B cell (primary cell): ENCODE data around the gene NAV2. TPM values are rescaled to one million over a fixed set of nuclear protein-coding genes. Genes with fewer than 3 reads are reported as not detected.

Experiments
- ATAC-seq: fragments of 200-7000 bp; cut with Tn5 transposase; one replicate; pipeline ENCODE4 v1.10.0; 2021; ENCODE audit warnings: low read depth, mild to moderate bottlenecking, moderate number of reproducible peaks, moderate library complexity
- CTCF ChIA-PET: fragments of 350-600 bp; sonication (Branson Sonifier 250); formaldehyde crosslinking; loops from one replicate; lab custom pipeline; 2021; ENCODE audit warnings: antibody characterized with exemption, inconsistent platforms; lab: Charles Lee
- POLR2A ChIA-PET: fragments of 350-600 bp; sonication (Branson Sonifier 250); formaldehyde crosslinking; loops from one replicate; lab custom pipeline; 2021; ENCODE audit warnings: antibody characterized with exemption; lab: Charles Lee
- DNase-seq: peaks from one replicate; pipeline ENCODE4 v3.0.0; 2013
- H2AFZ ChIP-seq: 2 replicates; pipeline ENCODE4 v1.6.1; 2012; ENCODE audit warnings: mild to moderate bottlenecking, low read depth, low read length; ENCODE audit not compliant: insufficient read depth, poor library complexity, severe bottlenecking
- H3K27ac ChIP-seq, 2 donors: 1 replicate in 1 of 2; 2 replicates in 1 of 2; pipeline ENCODE4 v1.5.1; 2012 to 2013; ENCODE audit warnings: low read length in 2 of 2, mild to moderate bottlenecking in 2 of 2, moderate library complexity in 1 of 2
- H3K27me3 ChIP-seq, 4 experiments: fragments of 200-600 bp in 1 of 4; sonication (generic) in 1 of 4; replicated peaks in 1 of 4; 1 replicate in 2 of 4; 2 replicates in 2 of 4; pipeline versions ENCODE4 v1.6.1 to v1.7.0; 2013 to 2016; ENCODE audit warnings: low read length in 3 of 4, mild to moderate bottlenecking in 2 of 4, mixed read lengths in 1 of 4, moderate library complexity in 1 of 4; ENCODE audit not compliant: insufficient read depth in 4 of 4, control insufficient read depth in 3 of 4; ENCODE audit errors: control extremely low read depth in 1 of 4
- H3K36me3 ChIP-seq, 2 experiments: replicated peaks in 1 of 2; 1 replicate in 1 of 2; 2 replicates in 1 of 2; pipeline versions ENCODE4 v1.6.1 to v1.7.1; 2013; ENCODE audit warnings: low read length in 1 of 2; ENCODE audit not compliant: insufficient read depth in 2 of 2, control insufficient read depth in 1 of 2; ENCODE audit errors: control extremely low read depth in 1 of 2, extremely low read depth in 1 of 2
- H3K4me1 ChIP-seq, 2 donors: fragments of 200-600 bp in 1 of 2; sonication (generic) in 1 of 2; 1 replicate in 1 of 2; 2 replicates in 1 of 2; pipeline versions ENCODE4 v1.5.1 to v1.6.1; 2013 to 2017; ENCODE audit warnings: low read length in 2 of 2; ENCODE audit not compliant: control insufficient read depth in 2 of 2, insufficient read depth in 2 of 2
- H3K4me2 ChIP-seq: replicated peaks from 2 replicates; pipeline ENCODE3; 2012; ENCODE audit warnings: mild to moderate bottlenecking, low read depth, low read length; ENCODE audit not compliant: poor library complexity, severe bottlenecking
- H3K4me3 ChIP-seq, 5 experiments: fragments of 200-600 bp in 1 of 5; sonication (generic) in 1 of 5; 1 replicate in 3 of 5; 2 replicates in 2 of 5; pipeline versions ENCODE4 v1.5.1 to v1.7.0; 2011 to 2016; ENCODE audit warnings: low read length in 4 of 5, mild to moderate bottlenecking in 4 of 5, low read depth in 2 of 5, control low read depth in 1 of 5, moderate library complexity in 1 of 5; ENCODE audit not compliant: insufficient read depth in 1 of 5; ENCODE audit errors: control extremely low read depth in 1 of 5, extremely low read depth in 1 of 5
- H3K79me2 ChIP-seq: fragments of 200-600 bp; sonication (generic); one replicate; pipeline ENCODE4 v1.6.0; 2016; ENCODE audit warnings: low read length; ENCODE audit not compliant: control insufficient read depth, insufficient read depth
- H3K9ac ChIP-seq: fragments of 200-600 bp; sonication (generic); 2 replicates; pipeline ENCODE4 v1.6.1; 2017; ENCODE audit warnings: mild to moderate bottlenecking, low read length, moderate library complexity
- H3K9me3 ChIP-seq, 3 donors: one replicate each; pipeline versions ENCODE4 v1.6.1 to v1.7.1; 2013; ENCODE audit warnings: low read length in 2 of 3; ENCODE audit not compliant: control insufficient read depth in 2 of 3, insufficient read depth in 1 of 3; ENCODE audit errors: control extremely low read depth in 1 of 3
- H4K20me1 ChIP-seq: 2 replicates; pipeline ENCODE4 v1.6.0; 2012; ENCODE audit warnings: mild to moderate bottlenecking, low read length; ENCODE audit not compliant: insufficient read depth, control insufficient read depth, poor library complexity, severe bottlenecking
- H3K27ac Mint-ChIP-seq: one replicate; pipeline ENCODE4 v1.8.0; 2021; ENCODE audit warnings: mixed read lengths
- H3K27me3 Mint-ChIP-seq: one replicate; pipeline ENCODE4 v1.8.0; 2021; ENCODE audit warnings: mixed read lengths
- H3K4me1 Mint-ChIP-seq: one replicate; pipeline ENCODE4 v1.8.0; 2021; ENCODE audit warnings: mixed read lengths
- H3K4me3 Mint-ChIP-seq: one replicate; pipeline ENCODE4 v1.8.0; 2021; ENCODE audit warnings: mixed read lengths
- H3K9me3 Mint-ChIP-seq: one replicate; pipeline ENCODE4 v1.8.0; 2022; ENCODE audit warnings: mixed read lengths; ENCODE audit not compliant: insufficient read depth
- EZH2 ChIP-seq: IDR thresholded peaks from 2 replicates; pipeline ENCODE4 v1.6.1; 2012; ENCODE audit warnings: borderline replicate concordance, low read depth, mild to moderate bottlenecking, moderate library complexity, low read length; ENCODE audit not compliant: insufficient read depth, poor library complexity, severe bottlenecking
- WGBS: methylation state at CpG from one replicate; pipeline ENCODE4 v1.1.5; 2013; ENCODE audit warnings: missing lambda C conversion rate; ENCODE audit not compliant: insufficient coverage; 5-methylcytosine and 5-hydroxymethylcytosine counted together
- intact Hi-C: fragments of 100-400 bp; cut with micrococcal nuclease; formaldehyde crosslinking; loops from one replicate; pipeline ENCODE4 v1.10.0; 2022
- polyA plus RNA-seq: library from polyadenylated mRNA; depleted of rRNA; stranded (reverse); fragments of >200 nt; gene quantifications from 2 replicates; pipeline ENCODE4 v1.2.3, GENCODE V29; 2012
- total RNA-seq, 2 donors: library from RNA; stranded (reverse); fragments of 120-200 nt in 1 of 2; gene quantifications; 1 replicate in 1 of 2; 2 replicates in 1 of 2; pipeline versions ENCODE4 v1.2.3 to v1.2.4, GENCODE V29; 2013 to 2022
- TF ChIP-seq, protein P1 (sequence below): fragments of 200-600 bp; IDR thresholded peaks from one replicate; pipeline ENCODE4 v1.8.0; 2022; ENCODE audit warnings: antibody characterized with exemption, mild to moderate bottlenecking

Gene NAV2
- total and polyA plus RNA-seq, 2 donors (not counting 1 experiment from before 2014, with no cell fraction given) = 0.82 to 22.2 TPM

DNA sequence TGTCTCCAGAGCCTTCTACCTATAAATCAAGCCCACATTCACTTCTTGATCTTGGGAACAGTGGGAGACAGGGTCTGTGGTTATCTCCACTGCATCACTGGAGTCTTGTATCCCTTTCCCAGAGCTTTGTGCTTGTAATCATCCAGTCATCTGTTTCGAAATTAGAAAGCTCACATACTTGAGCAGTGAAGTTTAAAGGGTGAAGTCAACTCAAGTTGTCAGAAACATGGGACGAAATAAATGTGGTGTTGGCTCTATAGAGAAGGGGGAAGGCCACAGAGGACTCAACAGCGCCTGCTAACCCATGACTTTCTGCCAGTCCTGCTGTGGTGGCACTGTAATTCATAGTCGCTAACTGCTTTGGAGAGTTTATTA lies 250.2 kb downstream of the NAV2 start:
- no peaks in the 10 kb centered on the region for H4K20me1 ChIP-seq
- no peaks in the 10 kb centered on the region for H3K79me2 ChIP-seq
- no peak overlapping the region for H3K4me3 ChIP-seq
- H2AFZ ChIP-seq = no peak overlapping the region
- TF ChIP-seq, protein P1, sequence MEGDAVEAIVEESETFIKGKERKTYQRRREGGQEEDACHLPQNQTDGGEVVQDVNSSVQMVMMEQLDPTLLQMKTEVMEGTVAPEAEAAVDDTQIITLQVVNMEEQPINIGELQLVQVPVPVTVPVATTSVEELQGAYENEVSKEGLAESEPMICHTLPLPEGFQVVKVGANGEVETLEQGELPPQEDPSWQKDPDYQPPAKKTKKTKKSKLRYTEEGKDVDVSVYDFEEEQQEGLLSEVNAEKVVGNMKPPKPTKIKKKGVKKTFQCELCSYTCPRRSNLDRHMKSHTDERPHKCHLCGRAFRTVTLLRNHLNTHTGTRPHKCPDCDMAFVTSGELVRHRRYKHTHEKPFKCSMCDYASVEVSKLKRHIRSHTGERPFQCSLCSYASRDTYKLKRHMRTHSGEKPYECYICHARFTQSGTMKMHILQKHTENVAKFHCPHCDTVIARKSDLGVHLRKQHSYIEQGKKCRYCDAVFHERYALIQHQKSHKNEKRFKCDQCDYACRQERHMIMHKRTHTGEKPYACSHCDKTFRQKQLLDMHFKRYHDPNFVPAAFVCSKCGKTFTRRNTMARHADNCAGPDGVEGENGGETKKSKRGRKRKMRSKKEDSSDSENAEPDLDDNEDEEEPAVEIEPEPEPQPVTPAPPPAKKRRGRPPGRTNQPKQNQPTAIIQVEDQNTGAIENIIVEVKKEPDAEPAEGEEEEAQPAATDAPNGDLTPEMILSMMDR = no peak
- TF ChIP-seq EZH2 = no peak
- no peak overlapping the region for H3K4me2 ChIP-seq
- ATAC-seq = no peak
- no peak overlapping the region for H3K27ac Mint-ChIP-seq
- 91% methylated on average over 2 of the region's 4 CpGs for WGBS
- H3K4me3 Mint-ChIP-seq = no peak overlapping the region
- no peak overlapping the region for H3K27ac ChIP-seq
- no peak overlapping the region for H3K9ac ChIP-seq
- no peaks in the 10 kb centered on the region for H3K9me3 ChIP-seq
- peaks cover 16% of the 10 kb centered on the region for H3K4me1 Mint-ChIP-seq
- intact Hi-C loops = no loop called here
- H3K4me1 ChIP-seq = peaks cover 3 to 14% of the 10 kb centered on the region in 2 donors
- no peaks in the 10 kb centered on the region for H3K9me3 Mint-ChIP-seq
- ChIA-PET POLR2A (no interaction called here), CTCF (interaction anchor here (0.8 kb wide), 1 partner anchor 178 kb away, joined by 3 read pairs; no protein-coding TSS in a partner anchor)
- H3K27me3 ChIP-seq = peaks cover 0 to 14% (median 2%) of the 10 kb centered on the region in 4 experiments
- no peaks in the 10 kb centered on the region for H3K36me3 ChIP-seq
- DNase-seq = no peak
- H3K27me3 Mint-ChIP-seq = peaks cover 33% of the 10 kb centered on the region

DNA sequence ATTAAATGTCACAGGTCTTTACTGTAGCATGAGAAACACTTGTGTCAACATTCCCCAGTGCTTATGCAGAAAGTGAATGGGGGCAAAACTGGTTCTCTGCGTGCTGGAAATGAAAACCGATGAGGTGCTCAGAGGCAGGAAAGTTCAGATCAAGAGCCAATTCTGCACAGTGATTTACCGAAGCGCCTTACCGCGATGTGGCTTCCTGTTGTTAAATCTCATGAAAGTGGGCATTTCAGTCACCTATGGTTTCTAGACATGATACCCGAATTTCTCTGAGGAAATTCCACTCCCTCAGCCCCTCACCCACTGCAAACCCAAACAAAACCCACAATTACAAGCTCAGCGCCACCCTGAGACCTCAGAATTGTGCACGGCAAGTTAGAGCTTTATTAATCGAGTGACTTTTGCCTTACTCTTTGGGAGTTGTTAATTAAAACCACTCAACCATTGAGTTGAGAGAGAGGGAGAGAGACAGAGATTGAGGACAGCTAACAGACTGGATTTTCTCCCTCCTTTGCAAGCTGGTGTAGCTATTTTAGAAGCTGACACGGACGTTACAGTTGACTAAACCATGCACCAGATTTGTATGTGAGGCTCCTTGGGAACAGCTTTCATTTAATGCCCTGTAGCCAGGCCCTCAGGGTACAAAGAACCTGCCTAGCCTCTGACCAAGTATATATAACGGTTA lies 251.2 kb downstream of the NAV2 start:
- 47% methylated on average over 7 of the region's 13 CpGs for WGBS
- no peak overlapping the region for H3K27ac Mint-ChIP-seq
- H3K4me1 Mint-ChIP-seq = peaks cover 12% of the 10 kb centered on the region
- POLR2A ChIA-PET = no interaction called here
- no peak overlapping the region for H3K27ac ChIP-seq
- no peak overlapping the region for H3K4me3 Mint-ChIP-seq
- H3K9me3 Mint-ChIP-seq = no peaks in the 10 kb centered on the region
- DNase-seq (no peak), ATAC-seq (no peak)
- H3K9ac ChIP-seq = no peak overlapping the region
- peaks cover 0 to 2% (median 0%) of the 10 kb centered on the region in 3 donors for H3K9me3 ChIP-seq
- H3K27me3 Mint-ChIP-seq = peaks cover 39% of the 10 kb centered on the region
- peaks cover 0 to 16% (median 2%) of the 10 kb centered on the region in 4 experiments for H3K27me3 ChIP-seq
- H2AFZ ChIP-seq = no peak overlapping the region
- peaks cover 6 to 18% of the 10 kb centered on the region in 2 donors for H3K4me1 ChIP-seq
- intact Hi-C loops = no loop called here
- H4K20me1 ChIP-seq = no peaks in the 10 kb centered on the region
- TF ChIP-seq EZH2 = no peak
- TF ChIP-seq, protein P1 = no peak
- H3K4me2 ChIP-seq = peak overlapping the region; percentile 18
- CTCF ChIA-PET = interaction anchor here (0.9 to 1.1 kb wide), 2 partner anchors 12 to 169 kb away, joined by 3 to 4 read pairs; no protein-coding TSS in a partner anchor
- no peak overlapping the region for H3K4me3 ChIP-seq
- no peaks in the 10 kb centered on the region for H3K36me3 ChIP-seq
- H3K79me2 ChIP-seq = no peaks in the 10 kb centered on the region
